Neural progenitor cell (in vitro differentiated cells): Measurements from ENCODE around the gene DCANP1. TPM values are rescaled to one million over a fixed set of nuclear protein-coding genes. Genes with fewer than 3 reads are reported as not detected.

Source experiments
- DNase-seq: peaks from one replicate; pipeline ENCODE4 v3.0.0-alpha.2; 2016; ENCODE audit warnings: low spot score
- H2AFZ ChIP-seq: fragments of 200-600 bp; sonication (generic); replicated peaks from 2 replicates; pipeline ENCODE4 v1.6.1; 2016; ENCODE audit warnings: antibody characterized with exemption
- H3F3A ChIP-seq: fragments of 200-600 bp; sonication (generic); 2 replicates; pipeline ENCODE4 v1.6.1; 2016; ENCODE audit warnings: antibody characterized with exemption, low read depth
- H3K27ac ChIP-seq: fragments of 200-600 bp; sonication (generic); 2 replicates; pipeline ENCODE4 v1.5.1; 2016; ENCODE audit warnings: mild to moderate bottlenecking
- H3K27me3 ChIP-seq: fragments of 200-600 bp; sonication (generic); 2 replicates; pipeline ENCODE4 v1.6.1; 2016; ENCODE audit warnings: mild to moderate bottlenecking, moderate library complexity
- H3K36me3 ChIP-seq: fragments of 200-600 bp; sonication (generic); 2 replicates; pipeline ENCODE4 v1.5.1; 2016
- H3K4me1 ChIP-seq: fragments of 200-600 bp; sonication (generic); 2 replicates; pipeline ENCODE4 v1.6.1; 2016; ENCODE audit warnings: mixed run types
- H3K4me2 ChIP-seq: fragments of 200-600 bp; sonication (generic); 2 replicates; pipeline ENCODE4 v1.6.1; 2016
- H3K4me3 ChIP-seq: fragments of 200-600 bp; sonication (generic); 2 replicates; pipeline ENCODE4 v1.5.1; 2016
- H3K79me2 ChIP-seq: fragments of 200-600 bp; sonication (generic); 2 replicates; pipeline ENCODE4 v1.6.1; 2016; ENCODE audit warnings: low read depth
- H3K9ac ChIP-seq: fragments of 200-600 bp; sonication (generic); 2 replicates; pipeline ENCODE4 v1.6.1; 2016
- H3K9me3 ChIP-seq: fragments of 200-600 bp; sonication (generic); 2 replicates; pipeline ENCODE4 v1.5.1; 2016; ENCODE audit warnings: low read depth
- H4K20me1 ChIP-seq: fragments of 200-600 bp; sonication (generic); 2 replicates; pipeline ENCODE4 v1.6.1; 2016; ENCODE audit warnings: low read depth
- H3K27ac Mint-ChIP-seq: 3 replicates; pipeline ENCODE4 v1.8.0; 2021; ENCODE audit warnings: mixed read lengths
- H3K27me3 Mint-ChIP-seq: 2 replicates; pipeline ENCODE4 v1.8.0; 2022; ENCODE audit warnings: low read depth, mild to moderate bottlenecking, inconsistent platforms, moderate library complexity, mixed read lengths; ENCODE audit not compliant: insufficient read depth
- H3K36me3 Mint-ChIP-seq: 3 replicates; pipeline ENCODE4 v1.8.0; 2021; ENCODE audit warnings: mixed read lengths
- H3K4me1 Mint-ChIP-seq: 3 replicates; pipeline ENCODE4 v1.8.0; 2021; ENCODE audit warnings: mixed read lengths
- H3K4me3 Mint-ChIP-seq: 3 replicates; pipeline ENCODE4 v1.8.0; 2021; ENCODE audit warnings: mild to moderate bottlenecking, moderate library complexity, mixed read lengths
- H3K9me3 Mint-ChIP-seq: 3 replicates; pipeline ENCODE4 v1.8.0; 2020; ENCODE audit warnings: mixed read lengths
- EZH2 ChIP-seq: fragments of 200-600 bp; sonication (generic); IDR thresholded peaks from 2 replicates; pipeline ENCODE4 v1.6.1; 2017; ENCODE audit warnings: antibody characterized with exemption, mild to moderate bottlenecking, moderate library complexity
- EZH2phosphoT487 ChIP-seq: fragments of 200-600 bp; sonication (generic); IDR thresholded peaks from 2 replicates; pipeline ENCODE4 v1.6.1; 2017; ENCODE audit warnings: antibody characterized with exemption
- small RNA-seq: library from RNA; depleted of rRNA; stranded (forward); fragments of <200 nt; gene quantifications from one replicate; pipeline ENCODE3, GENCODE V24; 2015
- total RNA-seq: library from RNA; depleted of rRNA; stranded (reverse); fragments of >200 nt; gene quantifications from 2 replicates; pipeline ENCODE4 v1.2.3, GENCODE V29; 2015; ENCODE audit warnings: low replicate concordance
- TF ChIP-seq, protein P1 (sequence below): fragments of 200-600 bp; sonication (generic); IDR thresholded peaks from 2 replicates; pipeline ENCODE4 v1.5.1; 2017; ENCODE audit warnings: antibody characterized with exemption, mild to moderate bottlenecking

DCANP1 gene
- total RNA-seq, 1 donor from 2014 or later: not detected

DNA sequence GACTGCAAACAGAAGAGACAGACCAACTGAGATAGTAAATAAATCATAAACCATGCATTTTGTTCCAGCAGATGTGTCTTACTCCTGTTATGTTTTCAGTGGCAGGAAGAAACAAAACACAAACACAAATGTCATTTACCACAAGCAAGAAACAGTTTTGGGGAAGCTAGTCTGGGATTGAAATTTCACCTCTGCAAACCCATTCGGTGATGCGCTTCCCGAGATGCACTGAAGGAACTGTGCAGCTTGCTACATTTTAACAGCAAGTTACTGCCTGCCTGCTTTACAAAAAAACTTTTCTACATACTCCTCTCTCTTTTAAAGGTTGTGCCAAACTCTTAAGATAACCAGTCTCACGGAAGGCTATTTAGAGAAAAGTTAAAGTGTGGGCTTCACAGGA lies 51.3 kb downstream of the DCANP1 start:
- Mint-ChIP-seq H3K9me3 (no peaks in the 10 kb centered on the region), H3K27me3 (peaks cover 3% of the 10 kb centered on the region), H3K27ac (no peak overlapping the region), H3K4me1 (peaks cover 55% of the 10 kb centered on the region), H3K4me3 (no peak overlapping the region), H3K36me3 (peaks cover 19% of the 10 kb centered on the region)
- Histone ChIP-seq H3K4me2 (no peak overlapping the region), H3K9ac (no peak overlapping the region), H2AFZ (no peak overlapping the region), H3K36me3 (no peaks in the 10 kb centered on the region), H3K4me1 (peaks cover 23% of the 10 kb centered on the region), H3K4me3 (no peak overlapping the region), H4K20me1 (peaks cover 73% of the 10 kb centered on the region), H3K9me3 (no peaks in the 10 kb centered on the region), H3K79me2 (peaks cover 77% of the 10 kb centered on the region), H3K27me3 (peaks cover 33% of the 10 kb centered on the region), H3F3A (peaks cover 25% of the 10 kb centered on the region), H3K27ac (no peak overlapping the region)
- TF ChIP-seq EZH2phosphoT487: no peak
- TF ChIP-seq EZH2: no peak
- TF ChIP-seq, protein P1, sequence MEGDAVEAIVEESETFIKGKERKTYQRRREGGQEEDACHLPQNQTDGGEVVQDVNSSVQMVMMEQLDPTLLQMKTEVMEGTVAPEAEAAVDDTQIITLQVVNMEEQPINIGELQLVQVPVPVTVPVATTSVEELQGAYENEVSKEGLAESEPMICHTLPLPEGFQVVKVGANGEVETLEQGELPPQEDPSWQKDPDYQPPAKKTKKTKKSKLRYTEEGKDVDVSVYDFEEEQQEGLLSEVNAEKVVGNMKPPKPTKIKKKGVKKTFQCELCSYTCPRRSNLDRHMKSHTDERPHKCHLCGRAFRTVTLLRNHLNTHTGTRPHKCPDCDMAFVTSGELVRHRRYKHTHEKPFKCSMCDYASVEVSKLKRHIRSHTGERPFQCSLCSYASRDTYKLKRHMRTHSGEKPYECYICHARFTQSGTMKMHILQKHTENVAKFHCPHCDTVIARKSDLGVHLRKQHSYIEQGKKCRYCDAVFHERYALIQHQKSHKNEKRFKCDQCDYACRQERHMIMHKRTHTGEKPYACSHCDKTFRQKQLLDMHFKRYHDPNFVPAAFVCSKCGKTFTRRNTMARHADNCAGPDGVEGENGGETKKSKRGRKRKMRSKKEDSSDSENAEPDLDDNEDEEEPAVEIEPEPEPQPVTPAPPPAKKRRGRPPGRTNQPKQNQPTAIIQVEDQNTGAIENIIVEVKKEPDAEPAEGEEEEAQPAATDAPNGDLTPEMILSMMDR: no peak
- DNase-seq: no peak

DNA sequence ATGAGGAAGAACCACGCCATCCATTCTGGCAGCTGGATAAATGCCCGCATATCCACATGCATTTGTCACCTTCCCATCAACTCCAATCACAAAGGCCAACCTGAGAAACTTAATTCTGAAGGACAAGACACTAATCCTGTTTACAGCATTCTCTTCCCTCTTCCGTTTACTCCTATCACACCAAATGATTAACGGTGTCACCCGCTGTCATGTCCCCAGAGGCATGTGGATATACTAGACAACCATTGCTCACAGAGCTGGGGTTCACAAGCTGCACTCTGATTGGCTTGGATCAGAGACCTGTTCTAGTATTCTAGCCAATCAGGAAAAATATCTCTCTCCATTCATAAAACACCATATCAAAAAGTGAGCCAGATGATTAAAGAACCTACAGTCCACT lies 51.7 kb downstream of the DCANP1 start:
- no peak for TF ChIP-seq EZH2
- no peak for TF ChIP-seq EZH2phosphoT487
- TF ChIP-seq, protein P1: no peak
- Mint-ChIP-seq H3K9me3 (no peaks in the 10 kb centered on the region), H3K36me3 (peaks cover 19% of the 10 kb centered on the region), H3K27me3 (peaks cover 3% of the 10 kb centered on the region), H3K4me3 (no peak overlapping the region), H3K4me1 (peaks cover 51% of the 10 kb centered on the region), H3K27ac (no peak overlapping the region)
- no peak for DNase-seq
- no peak overlapping the region for H2AFZ ChIP-seq
- no peaks in the 10 kb centered on the region for H3K36me3 ChIP-seq
- H3K4me1 ChIP-seq: peaks cover 23% of the 10 kb centered on the region
- peaks cover 29% of the 10 kb centered on the region for H3K27me3 ChIP-seq
- no peak overlapping the region for H3K4me3 ChIP-seq
- peaks cover 24% of the 10 kb centered on the region for H3F3A ChIP-seq
- H4K20me1 ChIP-seq: peaks cover 77% of the 10 kb centered on the region
- H3K27ac ChIP-seq: no peak overlapping the region
- no peak overlapping the region for H3K4me2 ChIP-seq
- no peak overlapping the region for H3K9ac ChIP-seq
- H3K9me3 ChIP-seq: no peaks in the 10 kb centered on the region
- peaks cover 81% of the 10 kb centered on the region for H3K79me2 ChIP-seq

Small RNA genes lying within 50 kb of the gene (small RNA-seq; reads per million reads assigned to genes)
- not detected for gene DCANP1

Other genes starting within 250 kb of the DCANP1 start
- 179 and 227 TPM in 2 replicates for gene MACROH2A1, start 48.1 kb downstream of the DCANP1 start, total RNA-seq
- not detected in 2 replicates for gene TIFAB, start 5.0 kb upstream of the DCANP1 start, total RNA-seq
- gene NEUROG1, start 88.6 kb upstream of the DCANP1 start, total RNA-seq: not detected in 2 replicates
- 0.45 TPM in 1 of 2 replicates, not detected in the other for gene CXCL14, start 131.6 kb upstream of the DCANP1 start, total RNA-seq